AG08395 (cell line): ENCODE measurements around the gene PRKCG.

Source experiments
- DNase-seq: peaks from one replicate; pipeline ENCODE4 v3.0.0; 2012; ENCODE audit warnings: mixed read lengths, low spot score

PRKCG gene

DNA sequence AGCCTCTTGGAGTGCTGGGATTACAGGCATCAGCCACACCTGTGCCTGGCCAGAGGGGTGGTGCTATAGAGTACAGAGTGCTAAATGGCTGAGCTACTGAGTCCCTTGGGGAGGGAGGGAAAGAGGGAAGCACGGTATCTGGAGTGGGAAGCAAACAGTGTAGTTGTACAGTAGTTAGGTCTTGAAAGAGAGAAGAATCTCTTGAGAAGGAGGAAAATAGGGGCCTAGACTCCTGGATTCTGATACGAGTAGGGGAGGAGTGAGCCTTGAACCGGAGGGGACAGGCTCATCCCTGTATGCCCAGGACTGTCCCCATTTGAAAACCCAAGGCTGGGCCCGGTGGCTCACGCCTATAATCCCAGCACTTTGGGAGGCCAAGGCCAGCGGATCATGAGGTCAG, 9.2 kb upstream of the PRKCG start:
- no peak for DNase-seq

DNA sequence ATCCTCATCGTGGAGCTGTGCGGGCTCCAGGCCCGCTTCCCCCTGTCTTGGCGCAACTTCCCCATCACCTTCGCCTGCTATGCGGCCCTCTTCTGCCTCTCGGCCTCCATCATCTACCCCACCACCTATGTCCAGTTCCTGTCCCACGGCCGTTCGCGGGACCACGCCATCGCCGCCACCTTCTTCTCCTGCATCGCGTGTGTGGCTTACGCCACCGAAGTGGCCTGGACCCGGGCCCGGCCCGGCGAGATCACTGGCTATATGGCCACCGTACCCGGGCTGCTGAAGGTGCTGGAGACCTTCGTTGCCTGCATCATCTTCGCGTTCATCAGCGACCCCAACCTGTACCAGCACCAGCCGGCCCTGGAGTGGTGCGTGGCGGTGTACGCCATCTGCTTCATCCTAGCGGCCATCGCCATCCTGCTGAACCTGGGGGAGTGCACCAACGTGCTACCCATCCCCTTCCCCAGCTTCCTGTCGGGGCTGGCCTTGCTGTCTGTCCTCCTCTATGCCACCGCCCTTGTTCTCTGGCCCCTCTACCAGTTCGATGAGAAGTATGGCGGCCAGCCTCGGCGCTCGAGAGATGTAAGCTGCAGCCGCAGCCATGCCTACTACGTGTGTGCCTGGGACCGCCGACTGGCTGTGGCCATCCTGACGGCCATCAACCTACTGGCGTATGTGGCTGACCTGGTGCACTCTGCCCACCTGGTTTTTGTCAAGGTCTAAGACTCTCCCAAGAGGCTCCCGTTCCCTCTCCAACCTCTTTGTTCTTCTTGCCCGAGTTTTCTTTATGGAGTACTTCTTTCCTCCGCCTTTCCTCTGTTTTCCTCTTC, 8.0 kb upstream of the PRKCG start:
- DNase-seq: no peak

DNA sequence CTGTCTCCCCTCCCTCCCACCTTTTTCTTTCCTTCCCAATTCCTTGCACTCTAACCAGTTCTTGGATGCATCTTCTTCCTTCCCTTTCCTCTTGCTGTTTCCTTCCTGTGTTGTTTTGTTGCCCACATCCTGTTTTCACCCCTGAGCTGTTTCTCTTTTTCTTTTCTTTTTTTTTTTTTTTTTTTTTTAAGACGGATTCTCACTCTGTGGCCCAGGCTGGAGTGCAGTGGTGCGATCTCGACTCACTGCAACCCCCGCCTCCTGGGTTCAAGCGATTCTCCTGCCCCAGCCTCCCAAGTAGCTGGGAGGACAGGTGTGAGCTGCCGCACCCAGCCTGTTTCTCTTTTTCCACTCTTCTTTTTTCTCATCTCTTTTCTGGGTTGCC, 7.4 kb upstream of the PRKCG start:
- DNase-seq: no peak

DNA sequence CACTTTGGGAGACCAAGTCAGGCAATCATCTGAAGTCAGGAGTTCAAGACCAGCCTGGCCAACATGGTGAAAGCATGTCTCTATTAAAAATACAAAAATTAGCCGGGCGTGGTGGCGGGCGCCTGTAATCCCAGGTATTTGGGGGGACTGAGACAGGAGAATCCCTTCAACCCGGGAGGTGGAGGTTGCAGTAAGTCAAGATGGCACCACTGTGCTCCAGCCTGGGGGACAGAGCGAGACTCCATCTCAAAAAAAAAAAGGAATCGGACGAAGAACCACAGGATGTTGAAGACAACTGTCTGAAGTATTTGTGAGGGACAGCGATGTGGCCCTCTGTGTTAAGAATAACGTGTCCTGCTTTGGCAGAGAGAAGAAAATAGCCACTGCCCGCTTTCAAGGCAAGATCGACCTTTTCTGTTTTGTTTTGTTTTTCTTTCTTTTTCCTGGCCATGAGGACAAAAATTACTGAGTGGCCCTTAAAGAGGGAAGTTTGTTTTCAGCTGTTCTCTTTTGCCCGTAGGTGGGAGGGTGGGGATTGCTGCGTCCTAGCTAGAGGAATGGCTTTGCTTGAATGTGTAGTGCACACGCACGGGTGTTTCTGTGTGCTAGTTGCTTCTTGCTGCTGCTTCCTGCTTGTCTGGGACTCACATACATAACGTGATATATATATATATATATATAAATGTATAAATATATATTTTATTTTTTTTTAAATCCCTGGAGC, 6.2 kb upstream of the PRKCG start:
- no peak for DNase-seq

DNA sequence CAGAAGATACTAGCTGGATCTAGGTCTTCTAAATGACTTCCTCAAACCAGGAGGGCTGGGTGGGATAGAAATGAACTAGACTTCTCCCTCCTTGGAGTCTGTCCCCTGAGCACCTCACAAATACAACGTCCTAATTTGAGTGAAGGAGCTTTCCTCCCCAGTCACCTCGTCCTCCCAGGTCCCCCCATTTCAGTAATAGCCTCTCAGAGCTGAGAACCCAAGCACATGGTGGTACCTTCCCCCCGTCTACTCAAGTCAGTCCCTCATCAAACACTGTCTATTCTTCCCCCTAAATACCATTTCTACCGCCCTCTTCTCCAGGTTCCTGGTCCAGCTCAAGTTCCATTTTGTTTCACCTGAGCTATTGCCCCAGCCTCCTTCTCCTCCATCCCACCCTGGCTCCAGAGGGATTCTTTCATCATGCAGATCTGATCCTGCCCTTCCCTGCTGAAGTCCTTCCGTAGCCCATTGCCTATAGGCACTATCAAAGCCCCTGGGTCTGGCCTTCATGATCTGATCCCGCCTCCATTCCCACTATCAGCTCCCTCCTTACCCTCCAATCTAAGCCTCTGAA, 5.3 kb upstream of the PRKCG start:
- no peak for DNase-seq

DNA sequence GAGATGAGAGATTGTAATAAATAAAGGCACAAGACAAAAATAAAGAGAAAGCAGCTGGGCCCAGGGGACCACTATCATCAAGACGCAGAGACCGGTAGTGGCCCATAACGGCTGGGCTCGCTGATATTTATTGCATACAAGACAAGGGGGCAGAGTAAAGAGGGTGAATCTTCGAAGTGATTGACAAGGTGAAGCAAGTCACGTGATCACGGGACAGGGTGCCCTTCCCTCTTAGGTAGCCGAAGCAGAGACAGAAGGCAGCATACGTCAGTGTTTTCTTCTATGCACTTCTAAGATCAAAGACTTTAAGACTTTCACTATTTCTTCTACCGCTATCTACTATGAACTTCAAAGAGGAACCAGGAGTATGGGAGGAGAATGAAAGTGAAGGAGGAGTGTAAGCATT, 4.6 kb upstream of the PRKCG start:
- DNase-seq: no peak

DNA sequence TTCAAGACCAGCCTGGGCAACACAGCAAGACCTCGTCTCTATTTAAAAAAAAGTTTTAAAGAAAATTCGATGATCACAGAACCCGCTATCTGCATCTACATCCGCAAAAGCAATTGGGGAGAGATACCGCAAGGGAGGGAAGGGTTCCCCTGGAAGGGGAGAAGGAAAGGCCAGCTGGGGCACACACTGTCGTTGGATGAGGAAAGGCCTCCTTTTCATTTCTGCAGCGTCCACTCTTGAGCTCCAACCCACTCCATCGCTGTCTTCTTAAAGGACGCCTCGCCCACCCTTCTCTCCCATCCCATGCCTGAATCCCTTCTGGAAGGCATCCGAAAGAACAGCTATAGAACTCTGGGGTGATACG, 3.2 kb upstream of the PRKCG start:
- no peak for DNase-seq

DNA sequence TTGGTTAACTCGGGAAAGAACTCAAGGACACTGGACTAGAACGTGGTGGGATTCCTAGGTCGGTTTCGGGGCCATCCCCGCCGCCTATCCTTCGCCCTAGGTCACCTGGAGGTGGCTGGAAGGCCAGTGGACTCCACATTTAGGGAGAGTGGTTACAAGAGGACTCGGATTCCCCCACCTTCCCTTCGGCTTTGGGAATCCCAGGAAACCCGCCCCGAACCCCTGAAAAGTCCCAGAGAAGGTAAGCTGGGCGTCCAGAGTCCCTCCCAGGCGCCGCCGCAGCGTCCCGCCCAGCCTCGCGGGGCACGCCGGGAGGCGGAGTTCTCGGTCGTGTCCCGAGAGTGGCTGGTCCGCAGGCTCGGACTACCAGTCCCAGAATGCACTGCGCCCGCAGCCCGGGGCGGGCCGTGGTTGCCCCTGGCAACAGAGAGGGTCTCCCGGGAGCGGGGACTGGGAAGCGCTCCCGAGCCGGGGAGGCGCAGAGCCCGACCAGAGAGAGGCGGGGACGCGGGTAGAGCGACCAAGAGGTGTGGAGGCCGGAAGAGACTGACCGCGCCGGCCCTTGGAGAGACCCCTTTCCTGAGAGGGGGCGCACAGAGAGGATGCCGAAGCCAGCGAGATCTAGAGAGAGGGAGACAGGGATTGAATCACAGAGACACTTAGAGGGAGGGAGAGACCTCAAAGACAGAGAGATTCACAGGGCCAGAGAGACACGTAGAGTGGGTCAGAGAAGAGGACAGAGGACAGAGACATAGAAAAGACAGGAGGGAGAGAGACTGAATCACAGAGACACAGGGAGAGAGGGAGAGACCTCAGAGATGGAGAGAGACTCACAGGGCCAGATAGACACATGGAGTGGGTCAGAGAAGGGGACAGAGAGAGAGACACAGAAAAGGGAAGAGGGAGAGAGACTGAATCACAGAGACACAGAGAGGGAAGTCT, 2.6 kb upstream of the PRKCG start:
- DNase-seq: peak; percentile 94

DNA sequence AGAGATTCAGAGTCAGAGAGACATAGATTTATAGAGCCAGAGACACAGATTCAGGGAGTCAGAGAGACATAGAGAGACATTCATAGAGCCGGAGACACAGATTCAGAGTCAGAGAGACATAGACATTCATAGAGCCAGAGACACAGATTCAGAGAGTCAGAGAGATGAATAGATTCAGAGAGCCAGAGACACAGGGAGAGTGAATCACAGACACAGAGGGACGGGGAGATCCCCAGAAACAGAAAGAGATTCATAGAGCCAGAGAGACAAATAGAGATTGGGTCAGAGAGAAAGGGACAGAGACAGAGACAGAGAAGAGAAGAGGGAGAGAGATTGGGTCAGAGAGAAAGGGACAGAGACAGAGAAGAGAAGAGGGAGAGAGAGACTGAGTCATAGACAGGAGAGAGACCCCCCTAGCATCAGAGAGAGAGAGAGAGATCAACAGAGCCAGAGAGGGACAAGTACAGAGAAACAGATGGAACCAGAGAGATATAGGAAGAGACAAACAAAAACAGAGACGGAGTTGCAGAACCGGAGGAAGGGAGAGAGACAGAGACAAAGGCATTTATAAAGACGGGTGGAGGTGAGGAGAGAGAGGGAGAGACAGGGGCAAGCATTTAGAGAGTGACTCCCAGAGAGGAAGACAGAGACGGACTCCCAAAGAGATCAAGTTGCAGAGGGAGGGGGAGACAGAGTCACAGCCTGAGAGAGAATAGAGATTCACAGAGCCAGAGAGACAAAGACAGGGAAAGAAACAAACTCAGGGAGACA, 1.1 kb upstream of the PRKCG start:
- no peak for DNase-seq

DNA sequence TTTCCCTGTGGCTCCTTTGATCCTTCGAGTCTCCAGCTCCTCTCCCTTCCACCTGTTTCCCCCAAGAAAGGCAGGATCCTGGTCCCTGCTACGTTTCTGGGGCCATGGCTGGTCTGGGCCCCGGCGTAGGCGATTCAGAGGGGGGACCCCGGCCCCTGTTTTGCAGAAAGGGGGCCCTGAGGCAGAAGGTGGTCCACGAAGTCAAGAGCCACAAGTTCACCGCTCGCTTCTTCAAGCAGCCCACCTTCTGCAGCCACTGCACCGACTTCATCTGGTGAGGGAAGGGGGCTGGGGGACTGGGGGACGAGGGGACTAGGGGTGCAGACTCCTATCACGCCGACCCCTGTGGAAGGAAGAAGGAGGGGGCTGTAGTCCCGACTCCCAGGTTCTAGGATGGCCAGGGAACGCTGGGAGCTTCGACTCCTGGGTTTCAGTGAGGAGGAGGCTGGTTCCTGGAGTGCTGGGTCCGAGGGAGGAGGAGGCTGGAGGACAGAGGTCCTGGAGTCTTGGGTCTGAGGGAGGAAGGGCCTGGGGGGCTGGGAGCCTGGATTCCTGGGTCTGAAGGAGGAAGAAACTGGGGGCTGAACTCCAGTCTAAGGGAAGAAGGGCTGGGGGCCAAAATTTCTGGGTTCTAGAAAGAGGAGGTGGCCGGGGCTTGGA, 524 bp downstream of the PRKCG start:
- no peak for DNase-seq

DNA sequence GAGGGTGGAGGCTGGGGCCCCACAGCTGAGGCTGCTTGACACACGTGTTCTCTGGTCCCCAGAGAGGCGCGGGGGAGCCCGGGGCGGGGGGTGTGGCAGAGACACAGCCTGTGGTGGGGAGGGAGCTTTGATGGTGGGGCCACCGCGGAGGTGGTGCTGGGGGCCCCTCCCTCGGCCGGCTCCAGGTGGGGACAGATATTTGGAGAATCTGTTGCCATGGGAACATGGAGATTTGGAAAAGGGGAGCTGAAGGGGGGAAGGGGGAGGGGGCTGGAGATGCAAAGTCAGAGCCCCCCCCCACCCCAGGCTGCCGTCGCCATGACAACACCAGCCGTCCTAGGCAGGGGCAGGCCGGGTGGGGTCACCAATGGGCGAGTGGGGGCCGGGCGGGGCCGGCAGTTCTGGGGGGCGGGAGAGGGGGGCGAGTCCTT, 1.2 kb downstream of the PRKCG start:
- DNase-seq: no peak

DNA sequence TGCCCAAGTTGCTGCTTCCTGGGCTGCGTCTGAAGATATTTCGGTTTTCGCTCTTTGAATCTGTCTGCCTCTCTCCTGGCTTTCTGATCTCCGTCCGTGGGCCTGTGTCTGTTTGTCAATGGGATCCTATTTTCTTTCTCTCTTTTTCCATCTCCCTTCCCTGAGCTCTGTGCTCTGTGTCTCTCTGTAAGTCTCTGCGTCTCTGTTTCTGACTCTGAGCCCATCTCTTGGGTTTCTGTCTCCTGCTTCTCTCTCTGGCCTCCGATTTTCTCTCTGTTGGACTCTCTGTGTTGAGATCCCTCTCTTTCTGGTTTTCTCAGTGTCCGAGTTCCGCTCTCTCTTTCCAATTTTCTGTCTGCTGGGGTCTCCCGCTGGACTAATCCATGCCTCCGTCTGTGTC, 1.7 kb downstream of the PRKCG start:
- no peak for DNase-seq

DNA sequence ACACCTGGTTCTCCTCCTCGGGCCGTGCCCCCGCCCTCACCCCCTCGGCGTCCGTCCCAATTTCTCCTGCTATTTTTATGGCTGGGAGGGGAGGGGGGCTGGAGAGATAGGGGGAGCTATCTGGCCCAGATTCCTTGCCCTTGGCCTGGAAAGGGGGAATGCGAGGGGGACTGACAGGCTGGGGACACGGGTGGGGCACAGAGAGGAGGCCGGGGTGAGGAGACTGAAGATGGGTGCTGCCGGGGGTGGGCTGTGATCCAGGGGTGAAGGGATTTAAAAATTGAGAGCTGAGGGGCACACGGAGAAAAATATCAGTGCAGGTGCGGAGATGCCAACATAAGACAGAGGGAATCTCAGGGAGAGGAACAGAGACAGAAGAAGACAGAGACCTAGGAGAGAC, 2.3 kb downstream of the PRKCG start:
- no peak for DNase-seq

DNA sequence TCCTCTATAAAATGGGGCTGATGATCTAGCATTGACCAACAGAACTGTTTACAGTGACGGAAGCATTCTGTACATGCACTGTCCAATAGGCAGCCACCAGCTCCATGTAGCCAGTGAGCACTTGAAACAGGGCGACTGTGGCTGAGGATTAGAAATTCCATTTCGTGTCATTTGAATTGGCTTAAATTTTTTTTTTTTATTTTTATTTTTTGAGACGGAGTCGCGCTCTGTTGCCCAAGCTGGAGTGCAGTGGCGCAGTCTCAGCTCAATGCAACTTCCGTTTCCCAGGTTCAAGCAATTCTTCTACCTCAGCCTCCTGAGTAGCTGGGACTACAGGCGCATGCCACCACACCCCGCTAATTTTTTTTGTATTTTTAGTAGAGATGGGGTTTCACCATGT, 3.0 kb downstream of the PRKCG start:
- DNase-seq: no peak

DNA sequence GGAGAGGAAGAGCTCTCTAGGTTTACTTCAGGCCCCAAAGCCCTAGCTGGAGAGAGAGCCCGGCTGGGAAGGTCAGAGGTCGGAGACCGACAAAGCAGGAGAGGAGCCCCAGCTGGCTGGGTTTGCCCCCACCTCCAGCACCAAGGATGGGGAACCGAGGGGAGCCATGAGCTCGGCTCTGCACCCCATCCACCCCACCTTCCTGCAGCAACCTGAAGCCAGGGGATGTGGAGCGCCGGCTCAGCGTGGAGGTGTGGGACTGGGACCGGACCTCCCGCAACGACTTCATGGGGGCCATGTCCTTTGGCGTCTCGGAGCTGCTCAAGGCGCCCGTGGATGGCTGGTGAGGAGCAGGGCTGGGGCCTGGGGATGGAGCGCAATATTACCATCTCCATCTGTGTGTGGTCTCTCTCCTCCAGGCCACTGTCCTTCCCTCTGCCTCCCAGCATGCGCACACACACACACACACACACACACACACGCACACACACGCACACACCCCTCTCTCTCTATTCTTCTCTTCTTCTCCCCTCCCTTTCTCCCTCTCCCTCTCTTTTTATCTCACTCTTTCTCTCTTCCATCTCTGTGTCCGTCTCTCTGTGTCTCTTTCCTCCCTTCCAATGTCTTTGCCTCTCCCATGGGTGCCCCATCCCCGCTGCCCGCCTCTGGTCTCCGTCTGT, 10.4 kb downstream of the PRKCG start:
- DNase-seq: no peak

DNA sequence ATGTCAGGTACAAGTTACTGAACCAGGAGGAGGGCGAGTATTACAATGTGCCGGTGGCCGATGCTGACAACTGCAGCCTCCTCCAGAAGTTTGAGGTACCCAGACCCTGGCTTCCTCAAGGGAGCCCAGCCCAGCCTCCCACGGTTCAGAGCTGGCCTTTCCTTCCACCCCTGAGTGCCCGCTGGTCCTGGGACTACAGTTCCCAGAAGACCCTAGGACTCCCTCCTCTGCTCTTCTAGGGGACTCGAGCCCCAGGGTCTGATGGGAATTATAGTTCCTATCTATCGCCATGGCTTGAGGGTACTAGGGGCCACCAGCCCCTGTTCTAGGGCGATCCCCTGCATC, 11.0 kb downstream of the PRKCG start:
- no peak for DNase-seq

DNA sequence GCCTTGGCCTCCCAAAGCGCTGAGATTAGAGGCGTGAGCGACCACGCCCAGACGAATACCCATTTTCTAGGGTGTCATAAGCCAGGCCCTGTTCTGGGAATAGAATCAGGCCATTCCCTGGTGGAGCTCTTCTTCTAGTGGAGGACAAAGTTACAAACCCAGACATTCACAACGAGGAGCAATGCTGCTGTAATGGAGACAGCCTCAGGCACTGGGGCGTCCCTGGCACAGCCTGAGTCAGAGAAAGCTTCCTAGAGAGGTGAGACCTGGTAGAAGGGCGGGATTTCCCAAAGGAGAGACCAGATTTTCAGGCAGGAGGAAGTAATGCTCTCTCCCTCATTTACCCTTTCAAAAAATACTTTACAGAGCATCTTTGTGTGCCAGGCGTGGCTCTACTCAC, 12.7 kb downstream of the PRKCG start:
- DNase-seq: no peak

DNA sequence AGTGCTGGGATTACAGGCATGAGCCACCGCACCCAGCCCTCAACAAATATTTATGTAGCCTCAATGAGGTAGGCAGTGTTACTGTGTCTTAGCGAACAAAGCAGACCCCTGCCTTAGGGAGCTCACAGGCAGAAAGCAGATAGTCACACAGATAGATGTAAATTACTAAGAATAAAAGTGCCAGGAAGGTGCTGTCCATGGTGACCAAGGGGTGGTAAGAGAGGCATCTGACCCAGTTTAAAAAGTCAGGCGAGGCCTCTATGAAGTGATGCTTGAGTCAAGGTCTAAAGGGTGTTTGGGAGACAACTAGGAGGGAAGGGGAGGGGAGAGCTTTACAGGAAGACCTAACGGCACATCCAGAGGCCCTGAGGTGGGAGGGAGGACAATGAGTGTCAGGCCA, 14.7 kb downstream of the PRKCG start:
- no peak for DNase-seq

DNA sequence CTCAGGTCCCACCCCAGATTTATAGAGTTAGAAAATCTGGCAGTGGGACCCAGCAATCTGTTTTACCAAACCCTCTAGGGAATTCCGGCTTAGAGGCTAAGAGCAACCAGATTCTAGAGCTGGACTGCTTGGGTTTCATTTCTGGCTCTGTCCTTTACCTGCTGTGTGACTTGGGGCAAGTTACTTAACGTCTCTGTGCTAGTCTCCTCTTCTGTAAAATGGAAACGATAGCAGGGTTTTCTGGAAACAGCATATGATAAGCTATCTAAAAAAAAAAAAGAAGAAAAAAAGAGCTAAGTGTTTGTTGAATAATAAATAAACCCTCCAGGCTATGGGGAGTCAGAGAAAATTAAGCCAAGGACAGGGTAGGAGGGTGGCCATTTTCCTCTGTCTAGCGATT, 15.5 kb downstream of the PRKCG start:
- DNase-seq: no peak

DNA sequence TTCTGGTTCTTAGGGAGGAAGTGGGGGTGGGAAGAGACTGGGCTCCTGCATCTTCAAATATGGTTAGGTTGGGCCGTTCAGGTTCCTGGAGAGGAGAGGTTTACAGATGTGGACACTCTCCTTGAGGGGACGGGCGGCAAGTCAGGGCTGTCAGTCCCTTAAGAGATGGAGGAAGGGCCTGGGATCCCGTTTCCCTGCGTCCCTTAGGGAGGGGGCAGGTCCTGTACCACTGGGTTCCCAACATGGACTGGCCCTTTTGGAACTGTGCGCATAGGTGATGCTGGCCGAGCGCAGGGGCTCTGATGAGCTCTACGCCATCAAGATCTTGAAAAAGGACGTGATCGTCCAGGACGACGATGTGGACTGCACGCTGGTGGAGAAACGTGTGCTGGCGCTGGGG, 16.2 kb downstream of the PRKCG start:
- no peak for DNase-seq
